Umbilical cord (tissue), 2 donors: ENCODE results near the gene ESRRA. TPM values are rescaled to one million over a fixed set of nuclear protein-coding genes. Genes with fewer than 3 reads are reported as not detected.

ENCODE experiments used
- DNase-seq: peaks from one replicate; pipeline ENCODE4 v3.0.0-alpha.2; 2015; ENCODE audit warnings: low spot score
- total RNA-seq: library from RNA; depleted of rRNA; stranded (reverse); fragments of >200 nt; gene quantifications from one replicate; pipeline ENCODE4 v1.2.3, GENCODE V29; 2014; ENCODE audit warnings: low replicate concordance; ENCODE audit not compliant: insufficient read depth

Gene ESRRA
- total RNA-seq, 1 donor from 2014 or later = 12.0 TPM

GRCh38 chr11:64349404-64349803 lies 44.1 kb downstream of the ESRRA start:
- DNase-seq = no peak

GRCh38 chr11:64351136-64351631 lies 45.9 kb downstream of the ESRRA start:
- DNase-seq = no peak

- DNase-seq = no peak
These were observed 47.0 kb downstream of the ESRRA start for GRCh38 chr11:64352099-64352994.

GRCh38 chr11:64352995-64353714 lies 47.8 kb downstream of the ESRRA start:
- DNase-seq = no peak

DNA sequence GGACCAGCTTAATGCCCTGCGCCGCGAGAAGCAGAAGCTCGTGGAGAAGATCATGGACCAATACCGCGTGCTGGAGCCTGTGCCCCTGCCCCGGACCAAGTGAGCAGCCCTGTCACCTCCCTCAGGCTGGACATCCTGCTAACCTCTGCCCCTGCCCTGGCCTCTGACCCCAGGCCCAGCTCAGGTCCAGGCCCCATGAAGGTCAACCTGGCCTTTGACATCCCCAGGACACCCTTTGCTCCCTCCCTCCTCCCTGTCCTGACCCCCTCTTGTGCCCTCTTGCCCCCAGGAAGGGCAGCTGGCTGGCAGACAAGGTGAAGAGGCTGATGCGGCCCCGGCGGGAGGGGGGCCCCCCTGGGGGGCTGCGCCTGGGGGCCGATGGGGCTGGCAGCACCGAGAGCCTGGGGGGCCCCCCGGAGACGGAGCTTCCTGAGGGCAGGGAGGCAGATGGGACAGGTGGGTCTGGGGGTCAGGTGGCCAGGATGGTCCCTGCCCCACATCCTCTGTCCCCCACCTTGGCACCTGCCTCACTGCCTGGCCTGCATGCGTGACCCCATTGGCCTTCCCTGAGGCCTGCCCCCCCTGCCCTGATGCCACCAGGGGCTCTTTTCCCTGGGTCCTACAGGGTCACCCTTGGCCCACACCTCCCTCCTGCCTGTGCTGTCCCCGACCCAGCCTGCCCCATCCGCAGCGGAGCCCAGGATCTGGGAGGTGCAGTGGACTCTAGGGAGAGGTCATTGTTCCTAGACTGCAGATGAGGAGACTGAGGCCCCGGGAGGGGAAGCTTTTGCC lies 48.6 kb downstream of the ESRRA start:
- no peak for DNase-seq

GRCh38 chr11:64355078-64355940 lies 50.0 kb downstream of the ESRRA start:
- DNase-seq = peak; percentile 83

- peak; percentile 69 for DNase-seq
These were observed 51.4 kb downstream of the ESRRA start for GRCh38 chr11:64356498-64357411.

DNA sequence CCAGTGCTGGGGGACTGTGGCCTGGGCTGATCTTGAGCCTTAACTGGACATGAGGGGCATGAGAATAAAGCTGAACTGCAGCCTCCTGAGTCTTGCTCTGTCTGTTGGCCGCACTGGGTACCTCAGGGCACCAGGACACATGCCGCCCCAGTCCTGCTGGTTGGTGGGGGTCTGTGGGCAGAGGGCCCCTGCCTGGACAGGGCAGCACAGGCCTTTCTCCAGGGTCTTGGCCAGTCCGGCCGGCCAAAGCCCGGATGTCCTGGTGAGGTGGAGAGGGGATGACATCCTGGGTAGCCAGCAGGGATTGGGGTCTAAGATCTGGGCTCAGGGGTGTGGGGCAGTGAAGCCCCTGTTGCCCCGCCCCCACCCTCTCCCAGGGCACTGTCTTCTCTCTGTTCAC lies 52.1 kb downstream of the ESRRA start:
- DNase-seq = no peak

- DNase-seq = no peak
These were observed 52.7 kb downstream of the ESRRA start for GRCh38 chr11:64357904-64358535.

DNA sequence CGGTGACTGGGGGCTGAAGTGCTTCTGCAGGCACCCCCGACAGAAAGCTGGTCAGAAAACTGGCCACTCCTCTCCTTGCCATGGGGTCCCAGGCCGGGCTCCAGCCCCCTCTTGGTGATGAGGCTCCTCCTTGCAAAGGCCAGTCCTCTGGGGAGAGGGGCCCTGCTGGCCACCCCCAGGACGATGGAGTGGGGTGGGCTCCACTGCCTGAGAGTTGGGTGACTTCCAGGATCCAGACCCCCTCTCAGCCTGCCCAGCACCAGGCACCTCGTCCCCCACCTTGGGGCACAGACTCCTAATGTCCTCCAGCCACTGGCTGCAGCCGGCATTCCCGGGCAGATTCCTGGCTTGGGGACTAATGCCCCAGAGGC lies 53.2 kb downstream of the ESRRA start:
- DNase-seq = no peak

DNA sequence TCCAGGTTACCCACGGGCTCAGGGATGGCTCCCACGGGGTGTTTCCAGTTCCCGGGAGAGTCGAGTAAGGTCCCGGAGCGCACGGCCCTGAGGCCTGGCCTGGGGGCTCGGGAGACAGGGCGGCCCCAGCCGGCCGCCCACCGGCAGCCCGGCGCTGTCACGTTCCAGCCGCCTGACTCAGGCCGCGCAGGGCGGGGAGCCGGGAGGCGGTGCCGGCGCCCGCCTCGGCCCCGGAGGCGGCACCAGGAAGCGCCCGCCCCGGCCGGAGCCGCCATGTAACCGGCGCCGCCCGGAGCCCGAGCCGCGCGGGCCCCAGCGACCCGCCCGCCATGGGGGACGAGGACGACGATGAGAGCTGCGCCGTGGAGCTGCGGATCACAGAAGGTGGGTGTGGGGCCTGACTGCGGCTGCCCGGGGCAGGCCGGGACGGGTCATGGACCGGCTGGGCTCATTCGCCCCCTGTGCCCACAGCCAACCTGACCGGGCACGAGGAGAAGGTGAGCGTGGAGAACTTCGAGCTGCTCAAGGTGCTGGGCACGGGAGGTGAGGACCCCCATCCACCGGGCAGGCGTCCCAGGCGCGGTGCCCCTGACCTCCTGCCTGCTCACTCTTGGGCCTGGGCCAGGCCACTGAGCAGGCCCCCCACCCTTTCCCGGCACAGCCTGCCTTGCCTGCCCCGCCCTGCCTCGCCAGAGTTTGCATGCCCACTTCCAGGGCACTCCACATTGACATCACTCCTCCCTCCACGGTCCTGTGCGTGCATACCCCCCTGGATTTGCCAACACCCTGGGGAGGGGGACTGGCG lies 53.8 kb downstream of the ESRRA start, which contains the start of gene RPS6KA4:
Gene RPS6KA4, plus strand, starts transcription at position 256 of the 805 bp plus-strand sequence. Its CDS starts 74 bp downstream, at position 330.
- DNase-seq = peak; percentile 84

DNA sequence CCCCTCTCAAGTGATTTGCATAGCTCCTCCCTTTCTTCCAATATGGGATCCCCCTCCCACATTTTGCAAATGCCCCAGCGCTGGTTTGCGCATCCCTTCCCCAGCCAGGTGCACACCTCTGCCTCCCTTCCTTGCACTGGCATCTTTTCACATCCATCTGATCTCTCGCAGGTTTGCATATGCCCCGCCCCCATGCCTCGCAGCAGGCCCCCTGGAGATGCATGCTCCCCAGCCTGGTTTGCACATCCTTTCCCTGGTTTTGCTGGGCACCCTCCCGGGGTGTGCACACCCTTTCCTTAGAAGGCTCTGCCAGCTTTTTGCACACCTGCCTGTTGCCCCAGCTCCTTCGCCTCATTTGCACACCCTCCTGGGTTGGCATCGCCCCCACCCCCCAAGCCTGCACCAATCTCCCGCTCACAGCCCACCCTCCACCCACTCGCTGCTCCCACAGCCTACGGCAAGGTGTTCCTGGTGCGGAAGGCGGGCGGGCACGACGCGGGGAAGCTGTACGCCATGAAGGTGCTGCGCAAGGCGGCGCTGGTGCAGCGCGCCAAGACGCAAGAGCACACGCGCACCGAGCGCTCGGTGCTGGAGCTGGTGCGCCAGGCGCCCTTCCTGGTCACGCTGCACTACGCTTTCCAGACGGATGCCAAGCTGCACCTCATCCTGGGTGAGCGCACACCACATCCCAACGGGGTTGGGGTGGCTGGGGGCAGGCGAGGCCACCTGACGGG lies 54.6 kb downstream of the ESRRA start:
- DNase-seq = no peak

DNA sequence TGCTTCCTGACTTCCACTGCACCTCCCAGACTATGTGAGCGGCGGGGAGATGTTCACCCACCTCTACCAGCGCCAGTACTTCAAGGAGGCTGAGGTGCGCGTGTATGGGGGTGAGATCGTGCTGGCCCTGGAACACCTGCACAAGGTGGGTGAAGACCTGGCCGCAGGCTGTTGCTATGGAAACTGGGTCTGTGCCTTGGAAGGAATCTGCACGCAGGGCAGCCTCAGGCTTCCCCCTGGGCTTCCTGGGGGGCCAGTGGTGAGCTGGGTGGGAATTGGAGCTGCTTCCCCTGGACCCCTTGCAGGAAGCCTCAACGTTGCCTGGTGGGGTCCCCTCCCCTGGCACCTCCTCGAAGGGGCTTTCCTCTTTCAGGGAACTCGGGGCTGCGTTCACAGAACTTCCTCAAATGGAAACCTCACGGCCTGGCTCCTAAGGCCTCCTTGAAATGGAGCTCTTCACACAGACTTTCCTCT lies 55.2 kb downstream of the ESRRA start:
- DNase-seq = no peak

GRCh38 chr11:64361659-64362058 lies 56.3 kb downstream of the ESRRA start:
- DNase-seq = no peak

- no peak for DNase-seq
These were observed 57.0 kb downstream of the ESRRA start for GRCh38 chr11:64362339-64362738.

DNA sequence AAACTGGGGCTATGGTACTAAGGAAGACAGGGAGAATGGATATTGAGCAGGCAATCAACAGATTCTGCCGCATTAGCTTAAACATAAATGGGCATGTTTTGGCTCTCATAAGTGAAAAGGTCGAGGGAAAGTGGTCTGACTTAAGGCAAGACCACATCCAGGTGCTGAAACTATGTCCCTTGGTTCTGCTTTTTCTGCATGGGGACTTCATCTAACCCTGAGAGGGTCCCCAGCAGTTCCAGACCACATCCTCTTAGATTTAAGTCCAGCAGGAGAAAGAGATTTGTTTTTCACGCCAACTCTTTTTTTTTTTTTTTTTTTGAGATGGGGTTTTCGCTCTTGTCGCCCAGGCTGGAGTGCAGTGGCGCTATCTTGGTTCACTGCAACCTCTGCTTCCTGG lies 59.1 kb downstream of the ESRRA start:
- no peak for DNase-seq

- DNase-seq = no peak
These were observed 59.6 kb downstream of the ESRRA start for GRCh38 chr11:64364911-64365310.
